H9 (cell line): ENCODE results near the gene TNFSF9. TPM values are rescaled to one million over a fixed set of nuclear protein-coding genes. Genes with fewer than 3 reads are reported as not detected.

Source experiments
- DNase-seq: peaks from one replicate; pipeline ENCODE4 v3.0.0-alpha.2; 2017
- H2AFZ ChIP-seq: one replicate; pipeline ENCODE4 v1.6.1; 2013; ENCODE audit warnings: mild to moderate bottlenecking, low read length, control low read depth, moderate library complexity
- H2AK5ac ChIP-seq: 2 replicates; pipeline ENCODE4 v1.6.1; 2013; ENCODE audit warnings: low read length, control low read depth, mixed read lengths; ENCODE audit not compliant: insufficient read length
- H2BK120ac ChIP-seq: one replicate; pipeline ENCODE4 v1.6.1; 2013; ENCODE audit warnings: low read depth, mild to moderate bottlenecking, low read length, control low read depth, inconsistent platforms; ENCODE audit not compliant: poor library complexity, severe bottlenecking
- H2BK12ac ChIP-seq: 2 replicates; pipeline ENCODE4 v1.6.1; 2013; ENCODE audit warnings: low read length, control low read depth, mixed read lengths, low read depth; ENCODE audit not compliant: insufficient read length
- H2BK15ac ChIP-seq: 2 replicates; pipeline ENCODE4 v1.6.1; 2013; ENCODE audit warnings: low read depth, low read length, control low read depth
- H2BK20ac ChIP-seq: one replicate; pipeline ENCODE4 v1.6.1; 2013; ENCODE audit warnings: low read depth, mild to moderate bottlenecking, low read length, control low read depth, inconsistent platforms; ENCODE audit not compliant: poor library complexity, severe bottlenecking
- H2BK5ac ChIP-seq: 2 replicates; pipeline ENCODE4 v1.6.1; 2013; ENCODE audit warnings: low read length, control low read depth, mixed read lengths; ENCODE audit not compliant: insufficient read length
- H3K14ac ChIP-seq: 2 replicates; pipeline ENCODE4 v1.6.1; 2013; ENCODE audit warnings: low read length, control low read depth; ENCODE audit not compliant: insufficient read depth
- H3K18ac ChIP-seq: 2 replicates; pipeline ENCODE4 v1.6.1; 2013; ENCODE audit warnings: low read depth, mild to moderate bottlenecking, mixed read lengths, low read length, control low read depth; ENCODE audit not compliant: insufficient read length
- H3K23ac ChIP-seq: 2 replicates; pipeline ENCODE4 v1.6.1; 2013; ENCODE audit warnings: low read length, control low read depth, mixed read lengths, low read depth; ENCODE audit not compliant: insufficient read length
- H3K23me2 ChIP-seq: 2 replicates; pipeline ENCODE4 v1.6.1; 2013; ENCODE audit warnings: low read depth, mild to moderate bottlenecking, mixed read lengths, low read length, control low read depth; ENCODE audit not compliant: insufficient read length, poor library complexity, severe bottlenecking
- H3K27ac ChIP-seq: 2 replicates; pipeline ENCODE4 v1.5.1; 2013; ENCODE audit warnings: low read length, control low read depth, mixed read lengths, low read depth; ENCODE audit not compliant: insufficient read length
- H3K27me3 ChIP-seq: 2 replicates; pipeline ENCODE4 v1.6.1; 2013; ENCODE audit warnings: low read length, control low read depth, inconsistent platforms; ENCODE audit not compliant: insufficient read depth
- H3K4ac ChIP-seq: 2 replicates; pipeline ENCODE4 v1.6.1; 2013; ENCODE audit warnings: low read depth, mild to moderate bottlenecking, control low read depth, inconsistent platforms, low read length, moderate library complexity
- H3K4me1 ChIP-seq: 2 replicates; pipeline ENCODE4 v1.6.1; 2013; ENCODE audit warnings: low read length, control low read depth, inconsistent platforms; ENCODE audit not compliant: insufficient read depth
- H3K4me2 ChIP-seq: 2 replicates; pipeline ENCODE4 v1.6.1; 2013; ENCODE audit warnings: low read length, control low read depth, mixed read lengths; ENCODE audit not compliant: insufficient read length, insufficient read depth
- H3K56ac ChIP-seq: 2 replicates; pipeline ENCODE4 v1.6.1; 2013; ENCODE audit warnings: low read depth, mild to moderate bottlenecking, mixed read lengths, low read length, control low read depth; ENCODE audit not compliant: insufficient read length
- H3K79me1 ChIP-seq: 2 replicates; pipeline ENCODE4 v1.6.1; 2013; ENCODE audit warnings: low read depth, mild to moderate bottlenecking, moderate library complexity, low read length, control low read depth, inconsistent platforms; ENCODE audit not compliant: insufficient read depth, poor library complexity, severe bottlenecking
- H3K79me2 ChIP-seq: 2 replicates; pipeline ENCODE4 v1.6.1; 2013; ENCODE audit warnings: low read length, control low read depth, inconsistent platforms; ENCODE audit not compliant: insufficient read depth
- H3K9ac ChIP-seq: 2 replicates; pipeline ENCODE4 v1.6.1; 2013; ENCODE audit warnings: low read length, control low read depth, mixed read lengths; ENCODE audit not compliant: insufficient read length; ENCODE audit errors: extremely low read depth
- H3K9me3 ChIP-seq: one replicate; pipeline ENCODE4 v1.6.1; 2013; ENCODE audit warnings: low read depth, low read length, inconsistent platforms; ENCODE audit not compliant: control insufficient read depth
- H3T11ph ChIP-seq: one replicate; pipeline ENCODE4 v1.6.1; 2013; ENCODE audit warnings: mild to moderate bottlenecking, low read length, control low read depth, inconsistent platforms
- H4K20me1 ChIP-seq: one replicate; pipeline ENCODE4 v1.6.1; 2013; ENCODE audit not compliant: control insufficient read depth, insufficient read length, insufficient read depth
- H4K5ac ChIP-seq: 2 replicates; pipeline ENCODE4 v1.6.1; 2013; ENCODE audit warnings: low read depth, mild to moderate bottlenecking, mixed read lengths, low read length, control low read depth; ENCODE audit not compliant: insufficient read length
- H4K8ac ChIP-seq: replicated peaks from 2 replicates; pipeline ENCODE4 v1.6.1; 2013; ENCODE audit warnings: low read length, control low read depth, mixed read lengths, low read depth; ENCODE audit not compliant: insufficient read length
- H4K91ac ChIP-seq: 2 replicates; pipeline ENCODE4 v1.6.1; 2013; ENCODE audit warnings: low read depth, mild to moderate bottlenecking, moderate library complexity, mixed read lengths, low read length, control low read depth; ENCODE audit not compliant: insufficient read length
- H3K27ac Mint-ChIP-seq, 3 experiments: 2 replicates in 2 of 3; 3 replicates in 1 of 3; pipeline ENCODE4 v1.8.0; 2020 to 2021; ENCODE audit warnings: mixed read lengths in 3 of 3, mild to moderate bottlenecking in 1 of 3, moderate library complexity in 1 of 3
- H3K27me3 Mint-ChIP-seq: 2 replicates; pipeline ENCODE4 v1.8.0; 2021; ENCODE audit warnings: low read depth, mild to moderate bottlenecking, moderate library complexity, mixed read lengths
- H3K36me3 Mint-ChIP-seq, 3 experiments: 2 replicates in 2 of 3; 3 replicates in 1 of 3; pipeline ENCODE4 v1.8.0; 2020 to 2021; ENCODE audit warnings: low read depth in 3 of 3, mixed read lengths in 3 of 3; ENCODE audit not compliant: insufficient read depth in 1 of 3
- H3K4me1 Mint-ChIP-seq, 2 experiments: 2 replicates each; pipeline ENCODE4 v1.8.0; 2020; ENCODE audit warnings: mixed read lengths in 2 of 2
- H3K4me3 Mint-ChIP-seq, 2 experiments: 2 replicates in 1 of 2; 3 replicates in 1 of 2; pipeline ENCODE4 v1.8.0; 2020 to 2021; ENCODE audit warnings: mild to moderate bottlenecking in 2 of 2, mixed read lengths in 2 of 2, moderate library complexity in 1 of 2
- H3K9me3 Mint-ChIP-seq, 2 experiments: 2 replicates in 1 of 2; 3 replicates in 1 of 2; pipeline ENCODE4 v1.8.0; 2020; ENCODE audit warnings: mild to moderate bottlenecking in 2 of 2, mixed read lengths in 2 of 2, moderate library complexity in 1 of 2
- CTCF ChIP-seq: fragments of 200-600 bp; sonication (generic); conservative IDR thresholded peaks from 3 replicates; pipeline ENCODE4 v1.8.0; 2021; ENCODE audit warnings: antibody characterized with exemption, mild to moderate bottlenecking
- WGBS: extraction: QIAGEN DNeasy Blood & Tissue Kit; methylation state at CpG from one replicate; pipeline ENCODE4 v1.1.7; 2013; ENCODE audit warnings: missing lambda C conversion rate, low lambda C conversion rate, mixed read lengths; ENCODE audit not compliant: insufficient read length; ENCODE audit errors: extremely low coverage; 5-methylcytosine and 5-hydroxymethylcytosine counted together
- total RNA-seq: library from RNA; stranded (reverse); gene quantifications from 2 replicates; pipeline ENCODE4 v1.2.1, GENCODE V29; 2021

TNFSF9 gene
- total RNA-seq, 1 experiment from 2014 or later = 1.9 TPM

- H2BK120ac ChIP-seq = no peak overlapping the region
- no peak overlapping the region for H3K27ac Mint-ChIP-seq
- H3K9me3 ChIP-seq = no peaks in the 10 kb centered on the region
- TF ChIP-seq CTCF = no peak
- no peak overlapping the region for H3K56ac ChIP-seq
- no peak overlapping the region for H3K18ac ChIP-seq
- no peak overlapping the region for H2BK12ac ChIP-seq
- no peak overlapping the region for H2AFZ ChIP-seq
- no peak overlapping the region for H4K91ac ChIP-seq
- no peaks in the 10 kb centered on the region for H3K27me3 ChIP-seq
- no peaks in the 10 kb centered on the region for H3K4me1 Mint-ChIP-seq
- no peak overlapping the region for H3K27ac ChIP-seq
- no peak overlapping the region for H2BK20ac ChIP-seq
- H3K4me2 ChIP-seq = no peak overlapping the region
- H3K4me1 ChIP-seq = no peaks in the 10 kb centered on the region
- WGBS = no CpG with 5 or more reads among the region's 8 CpGs
- H3K23ac ChIP-seq = no peak overlapping the region
- no peak overlapping the region for H3K9ac ChIP-seq
- peaks cover 2 to 3% of the 10 kb centered on the region in 2 experiments; a peak in 1 of 5 replicates for H3K9me3 Mint-ChIP-seq
- DNase-seq = no peak
- peaks cover 17% of the 10 kb centered on the region for H3K27me3 Mint-ChIP-seq
- no peak overlapping the region for H2BK15ac ChIP-seq
- H4K5ac ChIP-seq = no peak overlapping the region
- no peak overlapping the region for H3K14ac ChIP-seq
- no peak overlapping the region for H3K4me3 Mint-ChIP-seq
- H3T11ph ChIP-seq = no peak overlapping the region
- H4K20me1 ChIP-seq = no peaks in the 10 kb centered on the region
- no peaks in the 10 kb centered on the region for H3K79me2 ChIP-seq
- H3K4ac ChIP-seq = no peak overlapping the region
- H2BK5ac ChIP-seq = no peak overlapping the region
- H3K36me3 Mint-ChIP-seq = peaks cover 0 to 24% (median 4%) of the 10 kb centered on the region in 3 experiments; a peak in 5 of 7 replicates
- H2AK5ac ChIP-seq = no peak overlapping the region
- H3K79me1 ChIP-seq = no peaks in the 10 kb centered on the region
- H3K23me2 ChIP-seq = peaks cover 3% of the 10 kb centered on the region
- no peak overlapping the region for H4K8ac ChIP-seq
These were observed 36.3 kb upstream of the TNFSF9 start for GRCh38 chr19:6494438-6495036.
